OCI-LY3 (cell line): ENCODE data around the gene CAPN10.

Experiments
- H2AFZ ChIP-seq: fragments of 200-600, 300-600 bp; shearing (Covaris generic); 2 replicates; pipeline ENCODE4 v1.6.0; 2014; ENCODE audit warnings: antibody characterized with exemption, low read depth, low read length
- H3K27ac ChIP-seq: fragments of 200-600, 300-600 bp; sonication (generic); 2 replicates; pipeline ENCODE4 v1.5.1; 2014; ENCODE audit warnings: mild to moderate bottlenecking, low read length, moderate library complexity, mixed read lengths
- H3K27me3 ChIP-seq: fragments of 200-600, 300-600 bp; sonication (generic); 2 replicates; pipeline ENCODE4 v1.6.1; 2014; ENCODE audit warnings: low read depth, low read length, mixed read lengths
- H3K36me3 ChIP-seq: fragments of 200-600, 300-600 bp; sonication (generic); replicated peaks from 2 replicates; pipeline ENCODE3; 2014; ENCODE audit warnings: low read depth, low read length, mixed read lengths
- H3K4me1 ChIP-seq: fragments of 300-600, 200-600 bp; sonication (generic); 2 replicates; pipeline ENCODE4 v1.6.1; 2014; ENCODE audit warnings: low read length, mixed read lengths
- H3K4me2 ChIP-seq: fragments of 200-600, 300-600 bp; sonication (generic); 2 replicates; pipeline ENCODE4 v1.6.1; 2014; ENCODE audit warnings: low read length, mixed read lengths
- H3K4me3 ChIP-seq: fragments of 300-600, 200-600 bp; sonication (generic); 2 replicates; pipeline ENCODE4 v1.5.1; 2014; ENCODE audit warnings: antibody characterized with exemption, mild to moderate bottlenecking, low read length, moderate library complexity
- H3K79me2 ChIP-seq: fragments of 300-600, 200-600 bp; shearing (Covaris generic); 2 replicates; pipeline ENCODE4 v1.6.1; 2014; ENCODE audit warnings: mild to moderate bottlenecking, low read length, mixed read lengths
- H3K9ac ChIP-seq: fragments of 300-600, 200-600 bp; shearing (Covaris generic); 2 replicates; pipeline ENCODE4 v1.6.0; 2014; ENCODE audit warnings: mild to moderate bottlenecking, low read length, moderate library complexity
- H3K9me3 ChIP-seq: fragments of 200-600, 300-600 bp; shearing (Covaris generic); 2 replicates; pipeline ENCODE4 v1.6.1; 2014; ENCODE audit warnings: low read length, mixed read lengths; ENCODE audit not compliant: insufficient read depth
- H4K20me1 ChIP-seq: fragments of 200-600, 300-600 bp; sonication (generic); 2 replicates; pipeline ENCODE4 v1.6.1; 2016; ENCODE audit warnings: low read length, mixed read lengths; ENCODE audit not compliant: insufficient read depth
- CTCF ChIP-seq: fragments of 200-600, 300-600 bp; sonication (generic); IDR thresholded peaks from 2 replicates; pipeline ENCODE4 v1.5.1; 2014; ENCODE audit warnings: antibody characterized with exemption, low read length, low read depth
- EZH2phosphoT487 ChIP-seq: fragments of 200-600 bp; shearing (Covaris generic); IDR thresholded peaks from 2 replicates; pipeline ENCODE4 v1.6.1; 2018; ENCODE audit warnings: antibody characterized with exemption, mixed run types, low read depth

Gene CAPN10

GRCh38 chr2:240565333-240566202 lies 21.0 kb upstream of the CAPN10 start:
- TF ChIP-seq EZH2phosphoT487 = no peak
- no peak for TF ChIP-seq CTCF
- peak overlapping the region; percentile 19; the same call in 1 of the 2 replicates for H2AFZ ChIP-seq
- peak overlapping the region; percentile 97 for H3K9ac ChIP-seq
- H3K27ac ChIP-seq = peak overlapping the region; percentile 93
- peaks cover 28% of the 10 kb centered on the region for H3K79me2 ChIP-seq
- no peaks in the 10 kb centered on the region for H3K27me3 ChIP-seq
- peaks cover 9% of the 10 kb centered on the region; the same call in 1 of the 2 replicates for H4K20me1 ChIP-seq
- H3K36me3 ChIP-seq = peaks cover 6% of the 10 kb centered on the region
- peak overlapping the region; percentile 94 for H3K4me3 ChIP-seq
- H3K4me2 ChIP-seq = peak overlapping the region; percentile 100
- H3K9me3 ChIP-seq = no peaks in the 10 kb centered on the region
- peaks cover 46% of the 10 kb centered on the region for H3K4me1 ChIP-seq

- peak overlapping the region; percentile 94 for H3K4me3 ChIP-seq
- TF ChIP-seq CTCF (peak; percentile 58), EZH2phosphoT487 (no peak)
- peak overlapping the region; percentile 100 for H3K4me2 ChIP-seq
- H3K36me3 ChIP-seq = peaks cover 6% of the 10 kb centered on the region
- H3K27ac ChIP-seq = peak overlapping the region; percentile 93
- peak overlapping the region; percentile 19; the same call in 1 of the 2 replicates for H2AFZ ChIP-seq
- H3K9me3 ChIP-seq = no peaks in the 10 kb centered on the region
- peaks cover 46% of the 10 kb centered on the region for H3K4me1 ChIP-seq
- H4K20me1 ChIP-seq = peaks cover 9% of the 10 kb centered on the region; the same call in 1 of the 2 replicates
- no peaks in the 10 kb centered on the region for H3K27me3 ChIP-seq
- H3K9ac ChIP-seq = peak overlapping the region; percentile 97
- peaks cover 33% of the 10 kb centered on the region for H3K79me2 ChIP-seq
These were observed 20.1 kb upstream of the CAPN10 start for GRCh38 chr2:240566203-240567136.

GRCh38 chr2:240567137-240567871 lies 19.2 kb upstream of the CAPN10 start:
- Histone ChIP-seq H4K20me1 (peaks cover 9% of the 10 kb centered on the region; the same call in 1 of the 2 replicates), H3K4me3 (peak overlapping the region; percentile 94), H2AFZ (peak overlapping the region; percentile 39; the same call in 1 of the 2 replicates), H3K36me3 (peaks cover 6% of the 10 kb centered on the region), H3K27me3 (no peaks in the 10 kb centered on the region), H3K9ac (peak overlapping the region; percentile 87), H3K9me3 (no peaks in the 10 kb centered on the region), H3K27ac (peak overlapping the region; percentile 46; the same call in 1 of the 2 replicates), H3K4me2 (peak overlapping the region; percentile 99), H3K79me2 (peaks cover 31% of the 10 kb centered on the region), H3K4me1 (peaks cover 39% of the 10 kb centered on the region)
- TF ChIP-seq CTCF (no peak), EZH2phosphoT487 (no peak)
